GM19324 (cell line): ENCODE data around the gene UBE2V1.
"Not testable (repeated sequence)": the region's sequence is repeated elsewhere in the genome, so short reads cannot be mapped to it uniquely, and the experiment has no call there.

Source experiments
- ATAC-seq: cut with Tn5 transposase; IDR thresholded peaks from one replicate; pipeline ENCODE4 v1.9.1; 2021; ENCODE audit warnings: mild to moderate bottlenecking, moderate library complexity; ENCODE audit not compliant: unreplicated experiment, low FRiP score

Gene UBE2V1

DNA sequence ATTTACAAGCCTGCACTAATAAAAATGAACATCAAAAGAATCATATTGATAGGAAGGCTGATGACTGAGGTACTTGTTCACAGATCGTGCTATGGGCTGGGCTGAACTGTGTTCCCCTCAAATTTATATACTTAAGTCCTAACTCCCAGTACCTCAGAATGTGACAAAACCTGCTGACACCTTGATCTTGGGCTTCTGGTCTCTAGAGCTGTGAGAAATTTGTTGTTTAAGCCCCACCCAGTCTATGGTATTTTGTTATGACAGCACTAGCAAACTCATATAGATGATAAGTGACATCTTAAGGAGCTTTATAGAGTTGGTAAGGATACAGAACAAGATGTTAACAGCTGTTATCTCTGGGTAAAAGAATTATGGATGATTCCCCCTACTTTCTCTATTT lies 13.8 kb downstream of the UBE2V1 start:
- ATAC-seq, result no peak

DNA sequence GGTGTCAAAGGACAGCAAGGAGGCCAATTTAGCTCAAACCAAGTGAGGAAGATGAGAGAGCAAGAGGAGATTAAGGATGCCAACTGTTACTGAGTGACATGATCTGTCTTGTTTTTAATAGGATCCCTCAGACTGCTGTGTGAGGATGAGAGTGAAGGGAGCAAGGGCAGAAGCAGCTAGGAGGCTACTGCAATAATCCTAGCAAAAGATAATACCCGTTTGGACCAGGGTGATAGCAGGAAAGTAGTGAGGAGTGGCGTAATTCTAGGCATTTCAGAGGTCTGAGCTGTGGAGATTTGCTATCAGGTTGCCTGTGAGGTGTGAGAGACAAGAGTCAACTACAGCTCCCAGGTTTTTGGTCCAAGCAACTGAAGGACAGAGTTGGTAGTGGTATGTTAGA lies 14.7 kb downstream of the UBE2V1 start:
- ATAC-seq, result no peak

DNA sequence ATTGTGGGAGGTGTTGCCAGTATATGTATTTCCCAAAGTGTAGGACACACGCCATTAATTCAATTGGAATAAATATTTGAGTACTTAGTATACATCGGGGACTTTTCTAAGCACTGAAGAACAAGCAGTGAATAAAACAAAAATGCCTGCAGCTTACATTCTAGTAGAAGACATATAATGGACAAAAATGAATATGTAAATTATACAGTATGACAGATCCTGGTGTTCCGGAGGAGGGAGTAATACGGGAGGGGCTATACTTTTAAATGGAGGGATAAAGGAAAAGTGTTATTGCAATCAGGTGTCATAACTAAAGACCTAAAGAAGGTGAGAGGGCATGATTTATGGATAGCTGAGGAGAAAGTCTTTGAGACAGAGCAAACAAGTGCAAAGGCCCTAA lies 15.1 kb downstream of the UBE2V1 start:
- no peak for ATAC-seq

DNA sequence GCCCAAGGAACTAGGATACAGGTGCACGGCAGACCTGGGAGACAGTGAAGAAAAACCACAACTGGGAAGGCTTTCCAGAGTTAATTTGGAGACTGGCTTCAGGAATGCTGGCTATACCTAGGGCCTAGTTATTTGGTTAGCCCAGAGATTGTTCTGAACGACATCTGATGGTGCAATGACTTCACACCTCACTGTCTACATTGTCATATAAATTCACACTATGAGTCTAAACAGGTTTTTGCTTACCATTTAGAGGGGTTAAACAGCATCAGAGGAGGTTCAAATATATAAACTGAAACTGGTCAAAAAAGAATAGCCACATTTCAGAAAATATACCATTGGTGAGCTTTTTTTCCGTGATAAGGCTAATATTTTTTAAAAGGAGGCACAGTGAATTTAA lies 16.7 kb downstream of the UBE2V1 start:
- no peak for ATAC-seq

DNA sequence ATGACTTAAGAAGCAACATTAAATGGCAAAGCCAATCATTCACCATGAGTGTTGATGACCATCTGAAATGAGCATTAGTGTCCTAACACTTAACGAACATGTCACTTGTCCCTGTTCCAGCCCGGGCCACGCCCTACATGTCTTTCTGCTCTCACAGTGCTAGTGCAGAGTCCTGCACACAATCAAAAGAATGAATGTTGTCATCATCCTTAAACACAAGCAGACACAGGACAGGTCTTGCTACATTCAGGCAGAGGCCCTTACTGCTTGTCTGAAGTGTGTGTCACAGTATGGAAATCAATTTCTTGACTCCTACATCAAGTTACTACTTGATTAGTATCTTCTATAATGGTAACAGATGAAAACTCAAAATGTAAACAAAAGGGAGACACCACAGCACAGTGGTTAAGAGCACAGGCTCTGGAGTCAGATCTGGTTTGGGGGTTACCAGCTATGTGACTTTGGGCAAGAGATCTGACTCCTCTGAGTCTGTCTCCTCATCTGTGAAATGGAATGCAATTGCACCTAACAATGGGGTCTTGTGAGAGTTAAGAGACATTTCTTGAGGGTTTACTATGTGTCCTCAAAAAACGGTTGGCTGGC lies 17.4 kb downstream of the UBE2V1 start:
- ATAC-seq, result no peak

DNA sequence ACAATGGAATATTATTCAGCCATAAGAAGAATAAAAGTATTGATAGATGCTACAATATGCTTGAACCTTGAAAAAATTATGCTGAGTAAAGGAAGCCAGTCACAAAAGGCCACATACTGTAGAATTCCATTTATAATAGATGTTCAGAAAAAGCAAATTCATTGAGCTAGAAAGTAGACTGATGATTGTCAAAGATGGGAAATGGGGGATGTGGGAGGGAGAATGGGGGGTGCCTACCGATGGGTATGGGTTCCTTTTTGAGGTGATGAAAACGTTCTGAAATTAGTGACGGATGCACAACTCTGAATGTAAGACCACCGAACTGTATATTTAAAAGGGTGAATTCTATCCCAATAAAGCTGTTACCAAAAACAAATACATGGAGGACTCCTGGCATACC lies 18.4 kb downstream of the UBE2V1 start:
- ATAC-seq, result no peak

DNA sequence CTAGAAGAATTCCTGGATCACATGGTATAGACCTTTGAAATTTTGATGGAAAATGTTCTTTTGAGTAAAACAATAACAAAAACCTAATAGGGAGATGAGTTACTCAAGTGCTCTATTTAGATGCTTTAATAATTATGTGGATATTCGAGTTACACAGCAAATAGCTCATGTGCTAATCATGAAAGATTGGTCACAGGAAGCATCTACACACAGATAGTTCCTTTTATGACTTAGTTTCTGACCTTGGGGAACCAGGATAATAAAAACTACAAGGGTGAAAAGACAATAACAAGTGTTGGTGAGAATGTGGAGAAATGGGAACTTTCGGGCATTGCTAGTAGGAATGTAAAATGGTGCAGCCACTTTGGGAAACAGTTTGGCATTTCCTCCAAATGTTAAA lies 19.7 kb downstream of the UBE2V1 start:
- ATAC-seq, result no peak

DNA sequence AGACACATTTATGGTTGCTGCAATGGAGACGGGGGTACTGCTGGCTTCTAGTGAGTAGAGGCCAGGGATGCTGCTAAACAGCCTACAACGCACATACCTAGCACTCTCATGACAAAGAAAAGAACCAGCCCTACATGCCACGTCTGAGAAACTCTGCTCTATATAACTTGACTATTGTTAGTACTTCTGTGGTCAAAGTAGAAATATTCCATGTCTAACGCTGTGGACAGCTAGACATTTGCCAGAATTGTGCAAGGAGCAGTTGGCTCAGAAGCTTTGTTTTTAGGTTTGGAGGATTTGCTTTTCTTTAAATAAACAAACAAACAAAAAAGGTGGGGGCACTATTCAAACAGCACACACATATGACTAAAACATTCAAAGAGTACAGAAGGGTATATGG lies 20.5 kb downstream of the UBE2V1 start:
- no peak for ATAC-seq

DNA sequence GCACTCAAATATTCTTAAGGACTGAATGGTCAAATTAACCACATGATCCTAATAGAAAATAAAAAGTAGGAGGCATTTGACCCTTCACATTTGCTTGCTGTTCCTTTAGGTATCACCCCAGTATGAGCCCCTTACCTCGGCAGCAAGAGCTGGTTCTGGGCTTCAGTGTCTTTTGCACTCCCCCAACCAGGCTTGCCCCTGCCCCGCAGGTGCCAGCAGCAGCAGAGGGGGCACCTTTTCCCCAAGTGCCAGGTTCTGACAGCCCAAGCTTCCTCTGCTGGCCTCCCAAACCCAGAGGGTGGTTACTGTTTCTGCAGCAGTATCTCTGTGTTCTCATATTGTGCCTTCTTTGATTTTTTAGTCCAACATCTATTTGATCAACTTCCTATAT lies 23.2 kb downstream of the UBE2V1 start:
- ATAC-seq, result no peak

DNA sequence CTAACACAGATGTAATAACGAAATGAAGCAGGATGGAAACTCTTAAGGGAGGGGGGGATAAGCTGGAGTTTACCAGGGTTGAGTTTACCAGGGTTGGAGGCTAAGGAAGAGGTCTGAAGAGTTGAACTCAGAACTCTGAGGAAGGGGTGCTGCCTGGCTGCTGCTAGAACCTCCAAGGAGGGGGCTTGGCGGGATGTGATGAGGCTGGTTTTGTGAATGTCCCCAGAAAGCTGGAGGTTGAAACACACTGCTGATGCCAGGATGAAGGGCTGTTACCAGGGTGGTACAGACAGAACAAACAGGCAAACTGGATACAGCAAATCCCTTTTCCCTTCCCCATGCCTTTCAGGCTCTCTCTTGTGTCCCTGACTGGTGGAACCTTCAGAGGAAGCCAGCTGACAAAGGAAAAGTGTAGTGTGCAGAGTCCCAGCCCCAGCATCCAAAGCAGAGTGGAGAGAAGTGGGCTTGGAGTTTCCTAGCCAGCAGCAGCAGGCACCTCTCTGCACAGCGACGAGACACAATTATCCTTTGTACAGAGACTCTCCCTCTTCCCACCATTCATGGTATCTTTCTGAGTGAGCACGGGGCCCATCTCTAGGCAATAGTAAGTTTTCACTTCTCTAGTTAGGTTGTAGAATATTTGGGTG lies 23.7 kb downstream of the UBE2V1 start:
- ATAC-seq, result no peak

DNA sequence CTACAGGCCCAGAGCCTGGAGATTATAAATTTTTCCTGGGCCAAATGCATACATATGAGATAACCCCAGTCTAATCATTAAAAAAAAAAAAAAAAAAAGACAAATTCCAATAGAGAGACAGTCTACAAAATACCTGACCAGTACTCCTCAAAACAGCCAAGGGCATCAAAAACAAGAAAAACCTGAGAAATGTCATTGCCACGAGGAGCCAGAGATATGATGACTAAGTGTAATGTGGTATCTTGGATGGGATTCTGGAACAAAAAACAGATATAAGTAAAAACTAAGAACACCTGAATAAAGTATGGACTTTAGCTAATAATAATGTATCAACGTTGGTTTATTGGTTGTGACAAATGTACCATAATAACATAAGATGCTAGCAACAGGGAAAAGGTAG lies 24.9 kb downstream of the UBE2V1 start:
- ATAC-seq, result no peak

DNA sequence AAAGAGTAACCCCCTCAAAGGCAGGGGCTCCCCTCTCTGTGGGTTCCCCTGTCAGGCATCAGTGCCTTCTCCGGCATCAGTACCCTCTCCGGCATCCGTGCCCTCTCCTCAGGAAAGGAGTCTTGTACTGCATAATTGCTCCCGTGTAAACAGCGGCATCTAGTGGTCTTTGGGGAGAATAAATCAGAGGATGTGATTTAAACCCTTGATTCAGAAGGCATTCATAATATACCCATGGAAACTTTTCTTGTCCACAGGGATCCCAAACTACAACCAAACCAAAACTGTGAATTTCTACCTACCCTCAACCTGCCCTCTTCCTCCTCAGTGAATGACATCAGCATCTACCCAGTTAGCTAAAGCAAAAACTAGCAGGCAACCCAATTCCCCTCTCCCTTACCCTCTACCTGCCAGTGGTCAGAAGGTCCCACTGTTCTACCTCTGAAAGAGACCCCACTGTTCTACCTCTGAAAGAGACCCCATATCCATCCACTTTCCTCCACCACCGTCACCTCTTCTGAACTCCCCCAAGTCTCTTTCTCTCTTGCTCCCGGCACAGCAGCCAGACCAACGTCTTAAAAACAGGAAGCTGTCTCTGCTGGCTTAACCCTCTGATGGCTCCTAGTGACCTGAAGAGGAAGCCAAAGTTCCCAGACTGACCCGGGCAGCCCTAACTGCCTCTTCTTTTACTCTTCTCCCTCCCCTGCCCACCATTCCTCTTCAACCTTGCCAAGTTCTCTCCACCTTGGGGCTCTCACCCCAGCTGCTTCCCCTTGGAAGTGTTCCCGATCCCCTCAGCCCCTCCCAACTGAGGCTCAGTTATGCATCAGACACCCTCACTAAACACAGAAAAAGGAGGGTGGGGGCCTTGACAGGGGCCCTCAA lies 27.2 kb downstream of the UBE2V1 start:
- ATAC-seq, result no peak

DNA sequence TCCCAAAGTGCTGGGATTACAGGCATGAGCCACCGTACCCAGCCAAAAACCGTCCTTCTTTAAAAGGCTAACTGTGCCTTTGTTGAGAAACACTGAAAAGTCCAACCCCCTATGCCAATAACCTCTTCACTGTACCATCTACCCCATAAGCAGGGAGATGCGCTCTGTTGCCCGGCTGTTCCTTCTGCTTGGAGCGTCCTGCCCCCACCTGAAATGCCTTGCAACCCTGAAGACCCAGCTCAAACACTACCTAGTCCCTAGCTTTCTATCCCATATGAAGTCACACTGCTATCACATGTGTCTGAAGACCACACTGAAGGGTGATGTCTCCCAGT lies 27.8 kb downstream of the UBE2V1 start:
- no peak for ATAC-seq

DNA sequence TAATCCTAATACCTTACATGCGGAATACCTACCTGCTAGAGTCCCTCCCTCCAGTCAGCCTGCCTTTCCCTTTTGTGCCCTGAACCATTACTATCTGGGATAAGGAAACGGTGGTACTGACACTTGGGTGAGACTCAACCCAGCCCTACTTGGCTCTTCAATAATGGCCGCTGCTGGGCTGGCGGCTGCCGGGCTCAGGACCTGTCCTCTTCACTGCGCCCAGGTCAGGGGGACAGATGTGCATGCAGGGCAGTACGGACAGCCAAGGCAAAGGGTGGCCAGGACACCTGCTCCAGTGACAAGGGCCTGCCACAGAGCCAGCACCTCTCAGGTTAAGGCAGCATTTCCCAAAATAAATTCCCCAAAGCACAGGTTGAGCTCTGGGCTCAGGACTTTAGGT lies 29.9 kb downstream of the UBE2V1 start:
- ATAC-seq, result no peak

DNA sequence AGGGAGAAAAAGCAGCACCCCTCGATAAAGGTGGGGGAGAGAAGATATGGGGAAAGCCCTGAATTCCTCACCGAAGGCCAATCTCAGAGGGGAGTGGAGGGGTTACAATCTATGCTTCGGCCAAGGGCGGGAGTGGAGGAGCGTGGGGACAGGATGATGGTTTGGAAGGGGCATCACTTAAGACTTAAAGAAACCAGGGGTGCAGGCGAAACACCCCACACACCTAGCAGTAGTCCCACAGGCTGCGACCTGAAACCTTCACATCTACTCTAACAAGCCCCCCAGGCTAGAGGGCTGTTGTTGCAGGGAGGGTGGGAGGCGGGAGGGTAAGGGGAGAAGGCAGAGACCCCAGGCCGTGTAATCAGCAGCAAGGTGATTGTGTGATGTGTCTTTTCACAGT lies 30.9 kb downstream of the UBE2V1 start:
- ATAC-seq, result not testable (repeated sequence)

DNA sequence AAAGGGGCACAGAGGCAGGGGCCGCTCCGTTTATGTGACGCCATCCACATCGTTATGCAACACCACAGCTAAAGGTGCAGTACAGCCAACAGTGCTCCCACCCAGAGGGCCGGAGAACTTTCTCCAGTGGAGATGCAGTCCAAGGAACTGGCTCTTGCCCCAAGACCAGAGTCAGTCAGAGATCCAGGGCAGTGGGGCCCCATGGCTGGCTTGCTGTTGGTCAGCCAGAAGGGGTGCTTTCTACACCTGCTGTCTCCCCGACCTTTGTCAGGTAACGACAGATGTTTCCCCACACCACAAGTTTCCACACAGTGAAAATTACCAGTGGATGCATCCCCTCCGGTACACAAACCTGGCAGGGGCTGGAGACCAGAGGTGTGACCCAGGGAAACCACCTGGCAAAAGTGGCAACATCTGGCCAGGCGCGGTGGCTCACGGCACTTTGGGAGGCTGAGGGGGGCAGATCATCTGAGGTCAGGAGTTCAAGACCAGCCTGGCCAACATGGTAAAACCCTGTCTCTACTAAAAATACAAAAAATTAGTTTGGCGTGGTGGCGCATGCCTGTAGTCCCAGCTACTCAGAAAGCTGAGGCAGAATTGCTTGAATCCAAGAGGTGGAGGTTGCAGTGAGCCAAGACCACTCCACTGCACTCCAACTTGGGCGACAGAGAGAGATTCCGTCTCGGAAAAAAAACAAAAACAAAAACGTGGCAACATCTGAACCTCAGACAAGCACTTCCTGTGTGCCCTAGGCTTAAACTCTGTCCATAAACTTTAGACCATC lies 34.9 kb downstream of the UBE2V1 start:
- no peak for ATAC-seq

DNA sequence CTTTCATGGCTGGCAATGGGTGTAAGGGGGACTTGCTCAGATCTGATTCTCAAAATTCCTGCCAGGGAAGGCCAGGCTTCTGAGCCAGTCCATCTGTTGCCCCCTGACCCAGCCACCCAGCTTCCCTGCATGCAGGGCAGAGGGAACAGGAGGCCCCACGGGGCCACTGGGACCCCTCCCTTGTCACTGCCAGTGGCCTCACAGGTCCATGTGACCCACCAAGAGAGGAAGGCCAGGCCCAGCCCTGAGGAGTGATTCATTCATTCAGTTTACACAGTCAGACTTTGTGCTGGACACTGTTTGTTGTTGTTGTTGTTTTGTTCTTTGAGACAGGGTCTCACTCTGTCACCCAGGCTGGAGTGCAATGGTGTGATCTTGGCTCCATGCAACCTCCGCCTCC lies 39.5 kb downstream of the UBE2V1 start:
- ATAC-seq, result no peak

DNA sequence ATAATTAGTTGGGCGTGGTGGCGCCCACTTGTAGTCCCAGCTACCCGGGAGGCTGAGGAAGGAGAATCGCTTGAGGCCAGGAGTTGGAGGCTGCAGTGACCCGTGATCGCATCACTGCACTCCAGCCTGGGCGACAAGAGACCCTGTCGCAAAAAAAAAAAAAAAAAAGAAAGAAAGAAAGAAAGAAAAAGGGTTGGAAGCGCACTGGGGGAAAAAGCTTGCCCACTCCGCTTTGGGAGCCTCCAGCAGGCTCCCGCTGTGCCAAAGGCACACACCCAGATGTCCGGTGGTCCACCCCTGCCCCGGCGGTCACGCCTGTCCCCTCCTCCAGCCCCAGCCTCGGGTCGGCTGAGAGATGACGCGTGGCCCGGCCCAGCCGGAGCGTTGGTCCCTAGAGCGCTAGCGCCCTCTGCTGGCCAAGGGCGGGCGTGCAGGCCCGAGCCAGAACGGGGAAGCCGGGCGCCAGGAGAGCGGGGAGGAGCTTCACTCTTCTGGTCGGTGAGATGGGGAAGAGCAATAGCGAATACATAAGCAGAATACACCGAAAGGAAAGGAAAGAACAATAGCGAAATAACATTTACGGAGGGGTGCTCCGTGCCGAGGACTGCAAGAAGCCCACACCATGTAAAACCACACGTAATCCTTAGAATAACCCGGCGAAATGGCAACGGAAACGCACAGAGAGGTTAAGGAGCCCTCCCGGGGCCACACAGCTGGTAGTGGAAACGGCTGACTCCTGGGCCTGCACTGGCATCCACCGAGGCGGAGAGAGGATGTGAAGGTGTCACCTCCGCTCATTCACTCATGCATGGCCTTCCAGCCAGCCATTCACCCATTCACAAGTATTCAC lies 41.7 kb downstream of the UBE2V1 start:
- ATAC-seq, result peak; percentile 78

DNA sequence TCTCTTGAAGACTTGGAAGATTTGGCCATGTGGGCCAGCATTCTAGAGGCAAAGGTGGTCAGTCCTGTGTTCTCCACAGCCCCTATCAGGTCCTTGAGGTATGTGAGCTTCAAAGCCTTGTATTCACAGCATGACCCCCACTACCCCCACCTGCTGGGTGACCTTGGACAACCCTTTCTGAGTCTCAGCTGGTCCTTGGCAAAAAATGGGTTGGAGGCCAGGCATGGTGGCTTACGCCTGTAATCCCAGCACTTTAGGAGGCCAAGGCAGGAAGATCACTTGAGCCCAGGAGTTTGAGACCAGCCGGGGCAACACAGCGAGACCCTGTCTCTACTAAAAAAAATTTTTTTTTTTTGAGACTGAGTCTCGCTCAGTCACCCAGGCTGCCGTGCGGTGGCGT lies 42.6 kb downstream of the UBE2V1 start:
- no peak for ATAC-seq

DNA sequence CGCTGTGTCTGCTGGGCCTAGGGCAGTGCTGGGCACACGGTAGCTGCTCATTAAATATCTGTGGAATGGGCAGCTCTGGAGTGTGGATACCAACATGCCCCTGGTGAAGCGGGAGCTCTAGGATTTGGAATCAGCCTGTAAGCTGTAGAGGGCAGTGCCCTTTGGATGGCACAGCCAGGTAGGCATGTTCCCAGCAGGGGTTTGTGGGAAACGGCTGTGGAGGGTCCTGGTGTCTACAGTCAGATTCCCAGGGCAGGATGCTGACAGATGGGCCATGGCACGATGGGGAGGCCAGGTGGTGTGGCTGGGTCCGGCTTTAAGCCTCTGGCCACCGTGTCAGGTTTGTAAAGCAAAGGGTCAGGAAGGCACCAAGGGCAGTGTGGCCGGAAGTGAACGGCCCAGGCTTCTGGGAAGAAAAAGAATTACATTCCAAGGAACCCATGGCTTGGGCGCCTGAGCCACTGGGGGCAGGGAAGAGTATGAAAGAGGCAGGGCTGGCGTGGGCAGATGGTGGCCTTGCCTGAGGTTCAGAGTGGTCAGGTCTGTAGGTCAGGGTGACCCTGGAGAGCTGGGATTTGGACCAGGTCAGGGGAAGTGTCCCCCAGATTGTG lies 44.8 kb downstream of the UBE2V1 start:
- no peak for ATAC-seq
